GM20000 (cell line): Measurements from ENCODE around the gene SMYD3.

Experiments used
- DNase-seq: peaks from one replicate; pipeline ENCODE4 v3.0.0; 2012; ENCODE audit warnings: low spot score
- TF ChIP-seq, protein P1 (sequence below): IDR thresholded peaks from 2 replicates; pipeline ENCODE4 v1.5.1; 2012; ENCODE audit warnings: mild to moderate bottlenecking, control low read depth; ENCODE audit errors: extremely low read depth, missing control alignments

Gene SMYD3

DNA sequence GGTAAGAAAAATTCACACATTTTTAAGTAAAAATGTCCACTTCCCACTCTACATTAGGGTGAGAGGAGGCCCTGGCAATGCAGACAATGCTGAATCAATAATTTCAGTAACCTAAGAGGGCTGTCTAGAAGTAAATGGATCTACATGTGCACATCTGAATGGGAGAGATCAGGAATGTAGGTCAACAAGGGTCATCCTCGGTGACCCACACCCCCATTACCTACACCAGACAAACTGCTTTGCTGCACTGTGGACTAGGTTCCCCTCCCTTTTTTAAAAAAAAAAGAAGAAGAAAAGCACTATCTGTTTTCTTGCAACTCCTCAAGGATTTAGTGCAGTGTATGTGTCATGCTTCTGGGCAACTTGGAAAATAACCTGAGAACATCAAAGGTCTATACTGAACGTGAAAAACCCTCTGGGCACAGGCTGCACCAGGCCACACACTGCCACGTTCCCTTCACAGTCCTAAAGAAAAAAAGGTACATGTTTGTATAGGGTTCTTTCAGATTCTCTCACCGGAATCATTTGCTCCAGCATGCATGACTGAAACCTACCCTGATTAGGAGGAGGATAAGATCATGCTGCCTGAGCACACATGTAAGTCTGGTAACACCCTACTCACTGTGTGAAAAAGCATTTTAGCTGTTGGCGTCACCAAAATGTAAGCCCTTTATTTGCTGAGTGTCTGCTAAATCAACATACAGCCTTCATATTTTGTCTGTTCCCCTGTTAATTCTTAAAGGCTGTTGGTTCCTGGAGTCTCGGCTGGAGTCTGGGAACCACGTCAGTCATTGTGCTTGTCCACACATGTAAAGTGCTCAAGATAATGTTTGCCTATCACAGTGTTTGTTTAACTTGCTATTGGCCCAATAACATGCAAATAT is 341.0 kb downstream of the SMYD3 start:
- TF ChIP-seq, protein P1, sequence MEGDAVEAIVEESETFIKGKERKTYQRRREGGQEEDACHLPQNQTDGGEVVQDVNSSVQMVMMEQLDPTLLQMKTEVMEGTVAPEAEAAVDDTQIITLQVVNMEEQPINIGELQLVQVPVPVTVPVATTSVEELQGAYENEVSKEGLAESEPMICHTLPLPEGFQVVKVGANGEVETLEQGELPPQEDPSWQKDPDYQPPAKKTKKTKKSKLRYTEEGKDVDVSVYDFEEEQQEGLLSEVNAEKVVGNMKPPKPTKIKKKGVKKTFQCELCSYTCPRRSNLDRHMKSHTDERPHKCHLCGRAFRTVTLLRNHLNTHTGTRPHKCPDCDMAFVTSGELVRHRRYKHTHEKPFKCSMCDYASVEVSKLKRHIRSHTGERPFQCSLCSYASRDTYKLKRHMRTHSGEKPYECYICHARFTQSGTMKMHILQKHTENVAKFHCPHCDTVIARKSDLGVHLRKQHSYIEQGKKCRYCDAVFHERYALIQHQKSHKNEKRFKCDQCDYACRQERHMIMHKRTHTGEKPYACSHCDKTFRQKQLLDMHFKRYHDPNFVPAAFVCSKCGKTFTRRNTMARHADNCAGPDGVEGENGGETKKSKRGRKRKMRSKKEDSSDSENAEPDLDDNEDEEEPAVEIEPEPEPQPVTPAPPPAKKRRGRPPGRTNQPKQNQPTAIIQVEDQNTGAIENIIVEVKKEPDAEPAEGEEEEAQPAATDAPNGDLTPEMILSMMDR = no peak
- no peak for DNase-seq

DNA sequence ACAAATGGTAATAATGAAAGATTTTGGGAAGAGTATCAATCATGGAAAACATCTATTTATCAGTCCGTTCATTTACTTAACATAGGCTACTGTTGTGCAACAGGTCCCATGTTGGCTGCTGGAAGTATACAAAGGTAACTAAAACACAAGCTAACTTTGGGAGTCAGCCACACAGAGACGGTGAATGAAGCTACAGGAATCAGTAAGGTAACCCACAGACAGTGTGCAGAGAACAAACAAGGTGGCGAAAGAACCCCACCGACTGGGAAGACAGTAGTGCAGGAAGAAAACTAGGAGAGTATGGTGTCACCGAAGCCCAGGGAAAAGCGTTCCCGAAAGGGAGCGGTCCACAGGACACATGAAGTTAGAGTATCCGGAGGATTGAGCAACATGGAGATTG is 342.3 kb downstream of the SMYD3 start:
- DNase-seq = no peak
- TF ChIP-seq, protein P1 = no peak

DNA sequence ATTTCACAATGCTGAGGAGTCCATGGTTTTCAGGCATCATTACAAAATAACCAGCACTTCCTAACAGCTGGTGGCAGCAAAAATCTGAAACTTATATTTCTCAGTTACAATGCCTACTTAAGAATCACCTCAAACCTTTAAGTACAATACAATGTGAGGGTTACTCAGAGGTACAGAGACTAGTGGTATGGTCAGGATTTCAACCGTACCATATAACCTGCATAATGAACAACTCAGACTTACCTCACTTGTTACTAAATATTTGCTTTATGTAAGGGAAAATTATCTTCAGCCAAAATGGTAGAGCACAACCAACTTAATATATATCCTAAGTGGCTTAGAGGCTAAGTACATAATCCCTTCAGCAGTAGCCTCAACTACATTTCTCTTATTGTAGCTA is 344.5 kb downstream of the SMYD3 start:
- TF ChIP-seq, protein P1 = no peak
- DNase-seq = no peak

DNA sequence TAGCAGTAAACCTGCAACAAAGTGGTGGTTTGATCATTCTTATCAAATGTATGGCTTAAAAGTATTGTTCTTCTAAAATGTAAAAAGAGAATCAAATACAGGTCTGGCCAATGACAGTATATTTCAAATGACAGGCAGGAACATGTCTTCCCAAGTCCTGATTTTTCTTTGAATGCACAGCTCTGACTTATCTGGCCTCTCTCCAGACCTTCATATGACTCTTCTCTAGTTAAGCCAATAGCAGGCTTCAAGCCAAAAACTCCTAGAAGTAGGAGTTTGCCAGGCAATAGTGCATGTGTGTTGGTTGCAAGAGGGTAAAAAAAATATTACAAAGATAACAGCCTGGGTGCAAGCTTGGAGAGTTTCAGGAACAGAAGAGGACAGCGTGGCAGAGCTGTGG is 345.5 kb downstream of the SMYD3 start:
- no peak for DNase-seq
- TF ChIP-seq, protein P1 = no peak

DNA sequence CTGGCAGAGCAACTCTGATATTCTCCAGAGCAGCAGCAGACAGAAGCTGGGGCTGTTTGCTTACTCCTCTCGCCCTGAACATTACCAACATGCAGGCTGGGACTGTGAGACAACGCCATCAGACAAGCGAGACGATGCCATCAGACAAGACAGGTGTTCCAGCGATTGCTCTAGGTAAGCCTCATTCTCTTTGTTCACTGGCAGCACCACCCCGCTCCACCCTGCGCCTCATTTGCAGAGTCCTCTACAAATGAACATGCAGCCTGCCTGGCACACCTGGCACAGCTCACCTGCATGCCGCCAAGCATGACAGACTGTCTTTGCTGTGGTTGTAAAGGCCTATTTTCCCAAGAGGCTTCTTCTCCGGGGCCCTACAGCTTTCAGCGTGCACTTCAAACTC is 346.2 kb downstream of the SMYD3 start:
- no peak for DNase-seq

DNA sequence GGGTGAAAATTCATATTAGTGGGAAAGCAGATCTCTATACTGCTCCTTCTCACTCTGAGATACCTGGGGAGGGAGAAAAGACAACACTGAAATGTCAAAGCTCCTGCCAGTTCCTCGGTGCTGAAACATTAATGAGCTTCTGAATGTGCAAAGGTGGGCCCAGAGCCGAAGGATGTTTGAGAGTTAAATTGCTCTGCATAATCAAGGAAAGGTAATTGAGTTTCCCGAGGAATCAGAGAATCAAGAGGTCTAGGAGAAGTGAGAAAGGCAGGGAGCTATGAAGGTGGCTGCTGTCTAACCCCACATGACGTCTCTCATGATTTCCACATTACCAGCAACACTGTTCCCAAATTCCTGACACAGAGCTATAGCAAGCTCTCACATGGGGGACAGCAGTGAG is 346.7 kb downstream of the SMYD3 start:
- TF ChIP-seq, protein P1 = no peak
- no peak for DNase-seq

More for the DNA sequence above, 346.2 kb downstream of the SMYD3 start:
- TF ChIP-seq, protein P1 = no peak

DNA sequence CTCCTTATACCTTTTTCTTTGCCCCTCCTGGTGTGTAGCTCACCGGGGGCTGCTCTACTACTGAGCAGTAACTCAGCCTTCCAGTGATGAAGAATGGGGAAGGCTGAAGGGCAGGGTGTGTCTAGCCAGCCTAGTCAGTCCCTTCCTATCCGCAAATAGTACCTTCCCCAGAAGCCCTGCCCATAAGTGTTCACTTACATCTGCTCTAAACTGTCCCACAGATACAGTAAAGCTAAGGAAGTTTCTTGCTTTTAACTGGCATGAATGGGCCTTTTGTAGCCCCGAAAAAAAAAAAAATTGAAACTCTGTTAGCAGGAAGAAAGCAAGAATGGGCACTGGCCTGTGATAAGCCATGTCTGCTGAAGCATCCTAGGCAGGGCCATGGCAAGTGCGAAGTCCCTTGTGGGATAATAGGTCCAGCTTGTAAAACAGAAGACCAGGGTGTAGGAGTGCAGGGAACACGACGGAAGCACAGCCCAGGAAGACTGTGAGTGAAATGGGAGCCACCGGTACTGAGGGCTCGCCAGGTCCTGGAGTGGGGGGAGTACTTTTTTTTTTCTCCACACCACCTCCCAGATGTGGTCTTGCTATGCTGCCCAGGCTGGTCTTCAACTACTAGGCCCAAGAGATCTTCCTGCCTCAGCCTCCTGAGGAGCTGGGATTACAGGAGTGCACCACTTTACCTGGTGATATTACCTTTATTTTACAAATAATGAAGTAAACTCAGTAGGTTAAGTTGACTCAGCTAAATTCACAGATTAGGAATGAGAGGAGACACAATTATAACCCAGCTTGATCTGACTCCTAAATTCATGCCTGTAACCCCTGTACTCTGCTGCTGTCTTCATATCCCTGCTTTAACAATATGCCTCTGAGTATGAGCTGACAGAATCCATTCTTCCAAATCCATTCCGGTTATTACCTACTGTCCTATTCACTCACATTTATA is 347.5 kb downstream of the SMYD3 start:
- DNase-seq = no peak
- TF ChIP-seq, protein P1 = no peak
